GM20431 (cell line): Measurements from ENCODE around the gene IGSF5.

Experiments used
- in situ Hi-C: fragments of 300-500 bp; cut with MseI, MboI; formaldehyde crosslinking; loops from one replicate; pipeline ENCODE4 v1.15.0; 2020; ENCODE audit warnings: low sequenced_read_pairs; ENCODE audit not compliant: unreplicated experiment

IGSF5 gene

GRCh38 chr21:39807738-39808137 lies 62.8 kb downstream of the IGSF5 start:
- in situ Hi-C loops: no loop called here

DNA sequence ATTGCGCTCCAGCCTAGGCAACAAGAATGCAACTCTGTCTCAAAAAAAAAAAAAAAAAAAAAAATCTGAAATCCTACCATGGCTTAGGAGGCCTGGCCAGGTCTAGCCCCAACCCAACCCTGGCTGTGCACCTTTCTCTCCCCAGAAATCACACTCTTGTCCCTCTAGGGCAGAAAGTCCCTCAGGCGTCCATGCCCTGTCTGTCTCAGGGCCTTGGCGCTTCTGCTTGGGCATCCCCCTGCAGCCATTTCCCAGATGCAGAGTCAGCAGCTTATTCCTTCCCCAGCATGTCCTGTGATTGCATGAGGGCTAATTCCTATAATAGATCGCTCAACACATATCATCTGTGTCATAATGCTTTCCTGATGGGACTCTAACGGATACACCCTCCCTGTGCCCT lies 65.0 kb downstream of the IGSF5 start:
- in situ Hi-C loops: no loop called here

- in situ Hi-C loops: no loop called here
Observed at GRCh38 chr21:39812983-39813382, 68.0 kb downstream of the IGSF5 start.

DNA sequence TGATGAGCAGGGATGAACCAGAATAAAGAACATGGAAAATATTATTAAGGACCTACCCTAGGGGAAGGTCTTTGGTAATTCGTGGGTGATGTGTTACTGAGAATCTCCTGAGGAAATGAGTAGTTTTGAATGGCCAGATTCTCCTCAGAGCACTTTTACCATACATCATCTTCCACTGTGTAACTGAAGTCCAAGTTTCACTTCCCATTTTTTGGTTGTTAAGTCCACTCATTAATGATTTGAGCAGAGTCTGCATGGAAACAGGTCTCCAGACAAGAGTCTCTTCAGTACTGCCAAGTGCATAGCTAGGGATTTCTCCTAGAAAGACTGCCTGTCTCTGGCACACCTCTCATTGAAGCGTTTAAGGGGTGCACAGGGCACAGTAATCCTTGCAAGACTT lies 73.6 kb downstream of the IGSF5 start:
- in situ Hi-C loops: no loop called here

DNA sequence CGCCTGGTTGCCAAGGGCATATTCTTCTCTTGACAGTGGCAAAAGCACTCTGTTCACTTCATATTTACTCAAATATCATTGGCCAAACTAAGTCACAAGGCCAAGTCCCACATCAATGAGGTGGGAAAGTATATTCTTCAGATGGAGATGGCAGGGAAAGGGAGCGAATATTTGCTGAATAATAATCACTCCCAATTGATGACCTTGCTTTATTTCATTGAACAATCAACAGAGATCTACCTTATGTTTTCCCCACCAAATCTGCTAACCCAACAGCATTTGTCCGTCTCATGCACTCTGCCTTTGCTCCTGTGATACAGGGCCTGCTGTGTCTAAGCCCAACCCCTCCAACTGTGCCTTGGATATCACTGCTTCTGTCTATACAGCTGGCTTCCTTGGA lies 77.1 kb downstream of the IGSF5 start:
- in situ Hi-C loops: no loop called here

DNA sequence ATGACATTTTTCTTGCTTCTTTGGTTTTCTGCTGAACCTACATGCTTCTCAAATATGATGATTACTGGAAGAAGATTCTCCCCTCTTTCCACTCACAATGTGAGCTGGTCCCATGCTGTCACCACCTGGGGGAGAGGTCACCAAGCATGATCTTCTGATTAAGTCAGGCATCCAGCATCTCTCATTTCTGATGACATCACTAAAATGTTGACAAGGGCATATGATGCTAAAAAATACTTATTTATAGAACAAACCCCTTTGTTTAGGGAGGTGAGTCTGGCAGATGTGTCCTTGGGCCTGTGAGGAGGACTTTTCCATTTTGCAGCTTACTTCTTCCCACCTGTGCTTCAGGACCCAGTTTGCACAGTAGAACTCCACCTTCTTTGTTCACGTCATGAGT lies 80.3 kb downstream of the IGSF5 start:
- in situ Hi-C loops: no loop called here

GRCh38 chr21:39834543-39834942 lies 89.6 kb downstream of the IGSF5 start:
- in situ Hi-C loops: no loop called here

DNA sequence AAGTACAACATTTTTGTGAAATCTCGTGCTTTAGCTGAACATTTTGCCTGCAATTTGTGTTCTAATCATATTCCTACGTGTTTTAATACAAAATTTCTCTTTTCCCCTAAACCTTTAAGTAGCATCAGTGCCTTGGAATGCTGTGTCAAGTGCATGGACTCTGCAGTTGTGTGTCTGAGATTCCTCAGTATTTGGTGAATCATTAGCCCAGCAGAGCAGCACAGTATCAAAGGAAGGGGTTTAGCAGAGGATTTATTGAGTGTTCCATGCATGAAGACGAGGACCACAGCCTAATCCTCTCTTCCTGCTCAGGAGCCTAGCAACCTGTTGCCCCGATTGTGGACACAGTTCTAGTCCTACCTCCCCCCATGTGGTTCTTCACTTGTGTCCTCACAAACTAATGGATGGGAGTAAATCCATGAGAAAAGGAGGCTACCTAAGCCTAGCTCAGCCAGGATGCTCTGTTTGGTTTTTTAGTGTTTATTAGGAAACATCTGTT lies 92.9 kb downstream of the IGSF5 start:
- in situ Hi-C loops: no loop called here

- in situ Hi-C loops: no loop called here
Observed at GRCh38 chr21:39840373-39841097, 95.6 kb downstream of the IGSF5 start.

DNA sequence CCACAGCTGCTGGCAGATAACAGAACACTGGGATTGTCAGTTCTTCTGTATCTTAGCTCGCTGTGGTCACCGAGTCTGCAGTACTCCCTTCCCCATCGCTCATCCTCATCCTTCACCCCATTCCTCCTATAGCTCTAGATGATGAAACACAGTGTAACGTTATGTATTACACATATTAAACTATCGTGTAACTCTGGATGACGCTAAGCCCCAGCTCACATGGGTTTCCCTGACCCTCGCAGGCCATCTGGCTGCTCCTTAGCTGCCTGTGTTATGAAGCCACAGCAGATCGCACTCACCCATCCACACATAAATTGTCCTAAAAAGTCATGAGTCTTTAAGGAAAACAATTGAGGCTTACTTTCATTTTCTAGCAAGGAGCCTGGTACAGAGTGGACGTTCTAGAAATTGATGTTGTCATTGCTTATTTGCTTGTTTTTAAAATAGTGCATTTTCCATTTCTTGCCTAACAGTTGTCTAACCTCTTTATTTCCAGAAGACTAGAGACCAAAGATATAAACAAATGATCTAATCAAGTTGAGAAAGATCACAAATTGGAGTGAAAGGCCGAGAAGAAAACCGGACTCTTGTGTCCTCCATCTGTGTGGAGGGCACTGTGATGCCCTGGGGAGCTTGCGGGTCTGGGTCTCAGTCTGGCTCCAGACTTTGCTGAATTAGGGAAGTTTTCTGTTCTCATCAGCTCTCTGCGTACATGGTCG lies 97.9 kb downstream of the IGSF5 start:
- in situ Hi-C loops: no loop called here

DNA sequence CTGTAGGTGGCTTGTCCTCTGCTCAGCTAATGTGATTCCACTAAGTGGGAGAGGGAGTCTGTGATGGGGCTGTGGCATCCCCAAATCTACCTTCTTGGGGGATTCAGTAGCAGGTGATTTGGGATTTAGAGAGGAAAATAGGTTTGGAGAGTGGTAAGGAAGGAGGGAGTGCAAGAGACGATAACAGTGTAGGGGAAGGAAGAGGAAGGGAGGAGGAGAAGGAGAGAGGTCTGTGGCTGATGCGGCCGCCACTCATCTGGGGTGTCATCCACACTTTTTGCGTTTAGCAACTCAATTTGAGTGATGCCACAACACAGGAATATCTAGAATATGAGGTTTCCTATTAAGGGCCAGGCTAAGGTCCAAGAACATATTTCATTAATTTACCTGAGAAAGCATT lies 98.5 kb downstream of the IGSF5 start:
- in situ Hi-C loops: no loop called here

GRCh38 chr21:39843916-39844315 lies 98.9 kb downstream of the IGSF5 start:
- in situ Hi-C loops: no loop called here

- in situ Hi-C loops: no loop called here
Observed at GRCh38 chr21:39845571-39846130, 100.7 kb downstream of the IGSF5 start.

DNA sequence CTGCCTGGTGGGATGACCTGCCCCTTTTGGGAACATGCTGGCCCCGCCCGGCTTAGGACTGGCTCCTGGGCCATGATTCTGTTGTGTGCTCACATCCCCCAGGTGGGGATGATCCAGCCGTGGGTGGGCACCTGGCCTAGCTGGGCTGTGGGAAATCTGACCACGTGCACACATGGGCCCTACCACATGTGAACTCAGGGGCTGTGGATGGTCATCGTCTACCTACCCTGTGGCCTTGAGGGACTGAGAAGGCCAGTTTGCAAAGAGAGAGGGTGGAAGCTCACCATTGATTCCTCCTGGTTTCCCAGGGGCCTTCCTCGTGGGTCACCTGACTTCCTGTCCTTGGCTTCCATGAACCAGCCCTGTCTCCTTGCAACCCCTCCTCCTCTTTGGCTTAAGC lies 102.9 kb downstream of the IGSF5 start:
- in situ Hi-C loops: no loop called here

DNA sequence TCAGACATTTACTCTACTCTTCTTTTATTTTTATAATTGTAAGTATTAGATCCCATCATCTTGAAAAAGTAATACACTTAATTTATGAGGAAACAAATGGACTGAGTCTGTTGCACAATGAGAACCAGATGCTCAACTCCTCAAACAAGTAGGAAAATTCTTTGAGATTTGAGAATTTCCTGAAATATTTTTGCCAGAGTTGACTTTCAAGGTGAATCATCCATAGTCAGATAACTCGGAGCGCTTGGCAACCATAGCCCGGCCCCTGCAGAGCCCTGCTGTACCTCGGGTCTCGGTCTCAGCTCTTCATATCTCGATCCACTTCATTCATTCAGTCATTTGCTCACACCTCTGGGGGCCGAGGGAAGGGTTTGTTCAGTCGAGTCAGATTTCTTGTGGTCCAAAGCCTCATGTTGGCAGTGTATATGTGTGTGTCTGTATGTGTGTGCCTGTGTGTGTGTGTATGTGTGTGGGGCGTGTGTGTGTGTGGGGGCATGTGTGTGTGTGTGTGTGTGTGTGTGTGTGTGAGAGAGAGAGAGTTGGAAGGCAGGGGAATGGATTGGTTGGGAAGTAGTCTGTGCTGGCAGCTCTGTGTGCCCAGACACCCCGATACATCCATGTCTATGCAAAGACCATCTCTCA lies 104.2 kb downstream of the IGSF5 start:
- in situ Hi-C loops: no loop called here

DNA sequence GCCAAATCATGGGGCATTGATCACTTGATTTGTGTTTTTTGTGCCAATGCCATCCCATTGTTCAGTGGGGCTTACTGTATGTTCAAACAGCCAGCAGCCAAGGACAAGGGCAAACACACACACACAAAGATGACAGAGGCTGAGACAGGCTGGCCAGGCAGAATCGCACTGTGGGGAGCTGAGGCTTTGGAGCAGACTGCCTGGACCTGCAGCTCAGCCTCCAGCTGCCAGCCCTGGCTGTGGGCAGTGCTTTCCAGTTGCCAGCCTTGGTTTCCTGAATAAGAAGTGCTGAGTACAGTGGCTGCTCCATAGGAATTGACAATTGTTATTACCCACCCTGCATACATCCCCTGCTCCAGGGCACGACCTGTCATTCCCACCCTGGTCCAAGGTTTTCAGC lies 105.3 kb downstream of the IGSF5 start:
- in situ Hi-C loops: no loop called here

GRCh38 chr21:39851002-39851618 lies 106.1 kb downstream of the IGSF5 start:
- in situ Hi-C loops: no loop called here
